ENCODE measurements around the gene BSND.

GRCh38 chr1:55044617-55045397 is 46.1 kb downstream of the BSND start:
- no peak for TF ChIP-seq BHLHE40 (IDR thresholded peaks at IDR 0.05; ENCODE audit: borderline replicate concordance)
- TF ChIP-seq SP1 (IDR thresholded peaks at IDR 0.05), result no peak
